K562 (cell line): ENCODE measurements around the gene DDAH2. TPM values are rescaled to one million over a fixed set of nuclear protein-coding genes. Genes with fewer than 3 reads are reported as not detected.

Experiments
- ETV5 ChIP-seq: sonication (generic); formaldehyde crosslinking; IDR thresholded peaks from 2 replicates; pipeline ENCODE4 v1.4.0; 2020; ENCODE audit warnings: low read depth, mild to moderate bottlenecking, missing genetic modification reagents
- FUS ChIP-seq: fragments of 200-400 bp; formaldehyde crosslinking; optimal IDR thresholded peaks from 2 replicates; pipeline ENCODE3; 2017; ENCODE audit warnings: low read depth, low read length
- HDAC8 ChIP-seq: fragments of 450-650 bp; IDR thresholded peaks from 2 replicates; pipeline ENCODE4 v1.6.1; 2016; ENCODE audit warnings: mild to moderate bottlenecking, missing genetic modification characterization, moderate library complexity, missing compliant biosample characterization
- KAT8 ChIP-seq: fragments of 450-650 bp; IDR thresholded peaks from 2 replicates; pipeline ENCODE4 v1.6.1; 2016; ENCODE audit warnings: low read depth, mild to moderate bottlenecking
- TAL1 ChIP-seq: fragments of 450-650 bp; IDR thresholded peaks from 2 replicates; pipeline ENCODE4 v1.6.1; 2016; ENCODE audit warnings: mild to moderate bottlenecking
- TSHZ1 ChIP-seq: fragments of 250-450 bp; sonication (Bioruptor Pico); IDR thresholded peaks from 2 replicates; pipeline ENCODE4 v1.4.0; 2020; ENCODE audit warnings: mild to moderate bottlenecking, moderate library complexity
- ZBTB40 ChIP-seq, 2 experiments: fragments of 450-650 bp in 1 of 2; sonication (generic) in 1 of 2; formaldehyde crosslinking in 1 of 2; IDR thresholded peaks; 2 replicates each; pipeline versions ENCODE4 v1.7.1 to v1.9.0; 2016 to 2022; ENCODE audit warnings: inconsistent platforms in 1 of 2, mild to moderate bottlenecking in 1 of 2, missing genetic modification reagents in 1 of 2
- ZNF12 ChIP-seq: sonication (generic); formaldehyde crosslinking; IDR thresholded peaks from 2 replicates; pipeline ENCODE4 v1.4.0; 2020; ENCODE audit warnings: mild to moderate bottlenecking, missing genetic modification reagents
- ZNF518B ChIP-seq: fragments of 250-450 bp; sonication (Bioruptor Pico); IDR thresholded peaks from 2 replicates; pipeline ENCODE4 v1.5.0; 2021; ENCODE audit warnings: mild to moderate bottlenecking, moderate library complexity
- polyA plus RNA-seq, 8 experiments: library from polyadenylated mRNA; depleted of rRNA in 4 of 8; stranded (reverse) in 5 of 8; unstranded in 3 of 8; fragments of >200 nt; fragmentation: Nextera tagmentation in 2 of 8; fragmentation: Illumina TruSeq in 1 of 8; extraction: Ambion mirVana in 2 of 8; extraction: Trizol in 1 of 8; gene quantifications; 2 replicates each; pipeline versions ENCODE4 v1.2.1 to v1.2.3, GENCODE V29; 2011 to 2014; ENCODE audit warnings: inconsistent platforms in 1 of 8, missing spikeins in 1 of 8
- total RNA-seq, 7 experiments: library from RNA; depleted of rRNA in 6 of 7; stranded (reverse); fragments of >200 nt in 6 of 7; fragmentation: Illumina TruSeq in 2 of 7; extraction: Trizol in 2 of 7; gene quantifications; 2 replicates each; pipeline versions ENCODE4 v1.2.1 to v1.2.3, GENCODE V29; 2011 to 2021; ENCODE audit warnings: low replicate concordance in 1 of 7

The DDAH2 gene
- total and polyA plus RNA-seq, 9 of the 15 experiments (the other 6 are each of a cell fraction or from before 2014, with no cell fraction given) = 1.8 to 45.4 (median 21.4) TPM

- 0 out of 2 replicates have a peak, but pooled peaks have one; percentile 58 for TF ChIP-seq ZBTB40 (IDR thresholded peaks at IDR 0.05)
- TF ChIP-seq ZBTB40 (CRISPR knock-in tag; IDR thresholded peaks at IDR 0.05) = no peak
- no peak for TF ChIP-seq TAL1
- TF ChIP-seq FUS = no peak
- 0 out of 2 replicates have a peak, but pooled peaks have one; percentile 32 for TF ChIP-seq HDAC8
- TF ChIP-seq TSHZ1 (CRISPR knock-in tag) = no peak
- no peak for TF ChIP-seq KAT8
- TF ChIP-seq ETV5 (CRISPR knock-in tag) = no peak
- TF ChIP-seq ZNF518B (CRISPR knock-in tag) = no peak
- no peak for TF ChIP-seq ZNF12 (CRISPR knock-in tag)
Measured at GRCh38 chr6:31725502-31726350, 3.4 kb downstream of the DDAH2 start (continued).
